Measurements from ENCODE around the gene CLPTM1L. TPM values are rescaled to one million over a fixed set of nuclear protein-coding genes. Genes with fewer than 3 reads are reported as not detected.

CLPTM1L gene
- total RNA-seq, 1 experiment from 2014 or later = 146 TPM

DNA sequence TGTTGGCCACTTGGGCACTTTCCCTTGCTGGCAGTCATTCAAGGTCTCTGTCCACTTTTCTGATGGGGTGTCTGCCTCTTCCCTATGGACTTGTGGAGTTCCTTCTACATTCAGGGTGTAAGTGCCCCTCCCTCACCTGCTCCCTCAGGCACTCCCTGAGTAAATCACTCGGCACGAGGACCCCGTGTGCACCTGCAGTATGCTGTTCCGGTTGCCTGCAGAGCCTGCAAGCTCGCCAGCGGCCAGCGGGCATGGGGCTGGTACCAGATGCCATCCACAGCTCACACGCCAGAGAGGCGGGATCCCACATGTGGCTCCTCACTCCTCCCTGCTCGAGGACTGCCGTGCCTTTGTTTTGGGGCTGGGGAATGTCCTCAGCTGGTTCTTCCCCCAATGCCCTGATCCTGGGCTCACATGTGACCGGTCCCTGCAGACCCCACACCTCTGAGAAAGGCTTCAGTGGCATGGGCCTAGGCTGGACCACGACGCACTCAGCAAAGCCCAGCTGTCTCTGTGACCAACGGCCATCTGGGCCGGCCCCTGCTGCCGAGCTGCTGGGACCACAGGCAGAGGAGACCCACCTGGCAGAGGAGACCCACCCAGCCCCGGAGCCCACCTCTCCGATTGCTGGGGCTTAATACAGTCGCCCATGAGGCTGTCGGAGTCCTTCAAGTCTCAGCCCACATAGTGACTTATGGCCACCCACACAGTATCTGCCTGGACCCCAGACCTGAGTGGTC lies 46.1 kb upstream of the CLPTM1L start:
- H3K27me3 ChIP-seq (replicated peaks; ENCODE audit: insufficient read depth, low read depth, low read length, poor library complexity) = peaks cover 87% of the 10 kb centered on the region
- ChIA-PET CTCF (no interaction called here), POLR2A (ENCODE audit: low non-redundant PET) (no interaction called here)
- intact Hi-C loops (cut with micrococcal nuclease; ENCODE audit: unreplicated experiment) = no loop called here
- no peak for TF ChIP-seq EZH2 (IDR thresholded peaks at IDR 0.05; ENCODE audit: borderline replicate concordance, low read depth, low read length, poor library complexity, severe bottlenecking)
- TF ChIP-seq, protein P1, sequence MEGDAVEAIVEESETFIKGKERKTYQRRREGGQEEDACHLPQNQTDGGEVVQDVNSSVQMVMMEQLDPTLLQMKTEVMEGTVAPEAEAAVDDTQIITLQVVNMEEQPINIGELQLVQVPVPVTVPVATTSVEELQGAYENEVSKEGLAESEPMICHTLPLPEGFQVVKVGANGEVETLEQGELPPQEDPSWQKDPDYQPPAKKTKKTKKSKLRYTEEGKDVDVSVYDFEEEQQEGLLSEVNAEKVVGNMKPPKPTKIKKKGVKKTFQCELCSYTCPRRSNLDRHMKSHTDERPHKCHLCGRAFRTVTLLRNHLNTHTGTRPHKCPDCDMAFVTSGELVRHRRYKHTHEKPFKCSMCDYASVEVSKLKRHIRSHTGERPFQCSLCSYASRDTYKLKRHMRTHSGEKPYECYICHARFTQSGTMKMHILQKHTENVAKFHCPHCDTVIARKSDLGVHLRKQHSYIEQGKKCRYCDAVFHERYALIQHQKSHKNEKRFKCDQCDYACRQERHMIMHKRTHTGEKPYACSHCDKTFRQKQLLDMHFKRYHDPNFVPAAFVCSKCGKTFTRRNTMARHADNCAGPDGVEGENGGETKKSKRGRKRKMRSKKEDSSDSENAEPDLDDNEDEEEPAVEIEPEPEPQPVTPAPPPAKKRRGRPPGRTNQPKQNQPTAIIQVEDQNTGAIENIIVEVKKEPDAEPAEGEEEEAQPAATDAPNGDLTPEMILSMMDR (conservative IDR thresholded peaks at IDR 0.05; ENCODE audit: low read depth, low read length) = no peak
- no peak for DNase-seq (ENCODE audit: low spot score)
- no peaks in the 10 kb centered on the region for H3K4me1 ChIP-seq (ENCODE audit: insufficient read depth, low read length, poor library complexity, severe bottlenecking)
- no peaks in the 10 kb centered on the region for H3K9me3 ChIP-seq (ENCODE audit: low read depth, low read length, poor library complexity, severe bottlenecking)
- no peak overlapping the region for H3K4me3 ChIP-seq (ENCODE audit: low read depth, low read length, poor library complexity, severe bottlenecking)
- H3K27ac ChIP-seq (ENCODE audit: low read depth, low read length, poor library complexity, severe bottlenecking) = no peak overlapping the region
- BruUV-seq (replicated peaks) = no TSS peak
- H3K36me3 ChIP-seq (ENCODE audit: insufficient read depth, low read length, poor library complexity, severe bottlenecking) = no peaks in the 10 kb centered on the region

DNA sequence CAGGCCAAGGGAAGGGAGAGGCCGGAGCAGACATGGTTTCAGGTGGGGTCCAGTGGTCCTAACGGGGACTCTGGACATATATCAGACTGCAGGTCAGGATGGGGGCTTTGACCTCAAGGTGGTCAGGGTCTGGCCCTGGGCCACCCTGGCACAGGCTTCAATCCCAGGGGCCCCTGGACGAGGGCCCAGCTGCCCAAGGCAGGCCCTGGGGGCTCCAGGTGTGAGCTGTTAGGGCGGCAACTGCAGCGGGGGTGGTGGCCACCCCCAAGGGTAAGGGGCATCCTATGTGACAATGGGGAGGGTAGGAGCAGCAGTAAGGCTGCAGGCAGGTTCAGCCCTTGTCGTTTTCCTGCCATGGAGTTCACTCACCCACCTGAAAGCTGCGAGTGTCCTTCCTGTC lies 45.4 kb upstream of the CLPTM1L start:
- no peaks in the 10 kb centered on the region for H3K4me1 ChIP-seq (ENCODE audit: insufficient read depth, low read length, poor library complexity, severe bottlenecking)
- H3K27ac ChIP-seq (ENCODE audit: low read depth, low read length, poor library complexity, severe bottlenecking) = no peak overlapping the region
- no peaks in the 10 kb centered on the region for H3K36me3 ChIP-seq (ENCODE audit: insufficient read depth, low read length, poor library complexity, severe bottlenecking)
- no peak for DNase-seq (ENCODE audit: low spot score)
- CTCF ChIA-PET = no interaction called here
- H3K4me3 ChIP-seq (ENCODE audit: low read depth, low read length, poor library complexity, severe bottlenecking) = no peak overlapping the region
- H3K27me3 ChIP-seq (replicated peaks; ENCODE audit: insufficient read depth, low read depth, low read length, poor library complexity) = peaks cover 83% of the 10 kb centered on the region
- no TSS peak for BruUV-seq (replicated peaks)
- POLR2A ChIA-PET (ENCODE audit: low non-redundant PET) = no interaction called here
- intact Hi-C loops (cut with micrococcal nuclease; ENCODE audit: unreplicated experiment) = no loop called here
- H3K9me3 ChIP-seq (ENCODE audit: low read depth, low read length, poor library complexity, severe bottlenecking) = no peaks in the 10 kb centered on the region
- TF ChIP-seq, protein P1 (conservative IDR thresholded peaks at IDR 0.05; ENCODE audit: low read depth, low read length) = no peak
- no peak for TF ChIP-seq EZH2 (IDR thresholded peaks at IDR 0.05; ENCODE audit: borderline replicate concordance, low read depth, low read length, poor library complexity, severe bottlenecking)

DNA sequence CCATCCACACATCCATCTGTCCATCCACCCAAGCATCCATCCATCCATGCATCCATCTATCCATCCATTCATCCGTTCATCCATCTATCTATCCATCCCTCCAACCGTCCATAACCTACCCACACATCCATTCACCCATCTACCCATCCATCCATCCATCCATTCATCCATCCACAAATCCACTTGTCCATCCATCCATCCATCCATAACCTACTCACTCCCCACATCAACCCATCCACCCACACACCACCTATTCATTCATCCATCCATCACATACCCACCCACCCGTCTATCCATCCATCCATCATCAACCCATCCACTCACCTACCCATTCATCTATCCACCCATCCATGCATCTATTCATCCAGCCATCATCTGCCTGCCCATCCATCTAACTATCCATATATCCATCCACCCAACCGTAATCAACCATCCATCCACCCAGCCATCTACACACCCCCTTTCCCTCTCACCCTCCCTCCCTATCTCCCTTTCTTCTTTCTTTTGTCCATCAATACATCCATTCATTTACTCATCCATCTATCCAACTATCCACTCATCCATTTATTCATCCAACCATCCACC lies 43.6 kb upstream of the CLPTM1L start:
- Histone ChIP-seq H3K9me3 (ENCODE audit: low read depth, low read length, poor library complexity, severe bottlenecking) (no peaks in the 10 kb centered on the region), H3K27me3 (replicated peaks; ENCODE audit: insufficient read depth, low read depth, low read length, poor library complexity) (peaks cover 64% of the 10 kb centered on the region), H3K36me3 (ENCODE audit: insufficient read depth, low read length, poor library complexity, severe bottlenecking) (no peaks in the 10 kb centered on the region), H3K4me1 (ENCODE audit: insufficient read depth, low read length, poor library complexity, severe bottlenecking) (no peaks in the 10 kb centered on the region), H3K27ac (ENCODE audit: low read depth, low read length, poor library complexity, severe bottlenecking) (no peak overlapping the region), H3K4me3 (ENCODE audit: low read depth, low read length, poor library complexity, severe bottlenecking) (no peak overlapping the region)
- ChIA-PET POLR2A (ENCODE audit: low non-redundant PET) (no interaction called here), CTCF (no interaction called here)
- BruUV-seq (replicated peaks) = no TSS peak
- TF ChIP-seq, protein P1 (conservative IDR thresholded peaks at IDR 0.05; ENCODE audit: low read depth, low read length) = no peak
- no peak for TF ChIP-seq EZH2 (IDR thresholded peaks at IDR 0.05; ENCODE audit: borderline replicate concordance, low read depth, low read length, poor library complexity, severe bottlenecking)
- DNase-seq (ENCODE audit: low spot score) = no peak
- intact Hi-C loops (cut with micrococcal nuclease; ENCODE audit: unreplicated experiment) = no loop called here

All from A673 (cell line).